AG09319 (cell line): ENCODE data around the gene MLLT3.

ENCODE experiments used
- DNase-seq: peaks from one replicate; pipeline ENCODE4 v3.0.0-alpha.2; 2010; ENCODE audit warnings: low read depth; ENCODE audit errors: extremely low read depth
- TF ChIP-seq, protein P1 (sequence below): IDR thresholded peaks from 2 replicates; pipeline ENCODE4 v1.5.1; 2011; ENCODE audit warnings: low read depth, mild to moderate bottlenecking, inconsistent platforms, low read length, moderate library complexity

MLLT3 gene

DNA sequence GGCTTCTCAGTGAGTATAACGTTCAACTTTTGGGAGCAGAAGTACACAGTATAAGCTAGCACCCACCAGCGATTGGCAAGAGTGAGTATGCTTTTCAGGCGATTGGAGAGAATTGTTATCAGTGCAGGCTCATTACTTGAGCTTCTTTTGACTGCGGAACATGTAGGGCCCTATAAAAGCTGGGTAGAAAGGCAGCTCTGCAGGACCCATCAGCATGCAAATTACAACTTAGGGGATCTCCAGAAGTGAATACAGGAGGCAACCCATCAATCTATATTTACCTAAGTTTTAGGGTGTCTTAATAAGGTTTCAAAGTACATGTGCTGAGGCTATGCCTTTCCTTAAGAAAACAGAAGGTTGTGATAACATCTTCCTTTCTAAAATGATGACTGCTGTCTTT is 225.0 kb downstream of the MLLT3 start:
- TF ChIP-seq, protein P1, sequence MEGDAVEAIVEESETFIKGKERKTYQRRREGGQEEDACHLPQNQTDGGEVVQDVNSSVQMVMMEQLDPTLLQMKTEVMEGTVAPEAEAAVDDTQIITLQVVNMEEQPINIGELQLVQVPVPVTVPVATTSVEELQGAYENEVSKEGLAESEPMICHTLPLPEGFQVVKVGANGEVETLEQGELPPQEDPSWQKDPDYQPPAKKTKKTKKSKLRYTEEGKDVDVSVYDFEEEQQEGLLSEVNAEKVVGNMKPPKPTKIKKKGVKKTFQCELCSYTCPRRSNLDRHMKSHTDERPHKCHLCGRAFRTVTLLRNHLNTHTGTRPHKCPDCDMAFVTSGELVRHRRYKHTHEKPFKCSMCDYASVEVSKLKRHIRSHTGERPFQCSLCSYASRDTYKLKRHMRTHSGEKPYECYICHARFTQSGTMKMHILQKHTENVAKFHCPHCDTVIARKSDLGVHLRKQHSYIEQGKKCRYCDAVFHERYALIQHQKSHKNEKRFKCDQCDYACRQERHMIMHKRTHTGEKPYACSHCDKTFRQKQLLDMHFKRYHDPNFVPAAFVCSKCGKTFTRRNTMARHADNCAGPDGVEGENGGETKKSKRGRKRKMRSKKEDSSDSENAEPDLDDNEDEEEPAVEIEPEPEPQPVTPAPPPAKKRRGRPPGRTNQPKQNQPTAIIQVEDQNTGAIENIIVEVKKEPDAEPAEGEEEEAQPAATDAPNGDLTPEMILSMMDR = no peak
- no peak for DNase-seq

DNA sequence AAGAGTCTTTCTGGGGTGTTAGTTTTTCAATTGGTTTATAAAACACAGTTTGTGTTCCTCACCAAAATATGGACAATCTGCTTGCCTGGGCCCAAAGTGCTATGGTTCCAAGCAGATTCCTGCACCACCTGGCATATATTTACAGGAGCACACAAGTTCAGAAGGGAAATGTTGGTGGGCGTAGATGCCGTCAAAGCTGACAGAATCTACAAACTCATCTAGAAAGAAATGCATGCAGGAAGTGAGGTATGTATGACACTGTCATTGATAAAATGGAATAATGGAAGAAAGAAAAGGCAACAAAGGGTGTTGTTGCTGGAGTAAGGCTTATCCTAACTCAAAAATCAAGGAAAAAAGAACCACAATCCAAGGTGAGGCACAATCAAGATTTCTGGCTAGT is 225.8 kb downstream of the MLLT3 start:
- TF ChIP-seq, protein P1 = no peak
- no peak for DNase-seq

DNA sequence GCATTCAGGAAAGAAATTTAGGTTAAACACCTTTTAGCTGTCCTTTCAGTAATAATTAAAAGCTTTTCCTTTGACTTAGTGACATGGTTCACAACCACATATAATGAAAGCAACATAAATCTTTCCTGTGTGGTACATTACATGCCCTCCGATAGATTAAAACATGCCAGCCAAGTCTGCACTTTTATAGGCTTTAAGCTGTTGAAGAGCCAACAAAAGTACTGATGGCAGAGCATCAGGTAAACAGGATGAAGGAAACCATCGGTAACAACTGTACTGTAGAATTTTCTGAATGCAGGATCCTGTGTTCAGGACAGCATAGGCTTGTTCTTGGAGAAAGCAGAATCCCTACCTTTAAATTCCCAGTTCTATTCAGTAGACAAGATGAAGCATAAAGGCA is 226.6 kb downstream of the MLLT3 start:
- DNase-seq = no peak
- TF ChIP-seq, protein P1 = no peak

DNA sequence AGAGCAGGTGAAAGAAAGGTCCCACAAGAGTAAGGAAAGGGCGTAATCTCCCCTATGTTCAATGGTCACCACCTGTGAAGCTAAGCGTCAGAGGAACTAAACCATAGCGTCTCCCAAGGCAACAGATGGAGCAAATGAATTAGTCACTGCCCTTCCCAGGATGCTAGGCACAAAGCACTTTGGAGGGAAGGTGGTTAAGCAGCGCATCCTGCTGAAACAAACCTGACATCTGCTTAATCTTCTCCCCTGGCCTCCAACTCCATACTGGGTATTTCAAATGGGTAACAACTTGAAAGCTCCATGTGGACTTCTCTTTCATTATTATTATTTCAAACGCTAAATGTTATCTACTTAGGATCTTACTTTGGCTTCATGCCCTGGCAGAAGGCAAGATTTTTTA is 227.3 kb downstream of the MLLT3 start:
- TF ChIP-seq, protein P1 = no peak
- DNase-seq = no peak

DNA sequence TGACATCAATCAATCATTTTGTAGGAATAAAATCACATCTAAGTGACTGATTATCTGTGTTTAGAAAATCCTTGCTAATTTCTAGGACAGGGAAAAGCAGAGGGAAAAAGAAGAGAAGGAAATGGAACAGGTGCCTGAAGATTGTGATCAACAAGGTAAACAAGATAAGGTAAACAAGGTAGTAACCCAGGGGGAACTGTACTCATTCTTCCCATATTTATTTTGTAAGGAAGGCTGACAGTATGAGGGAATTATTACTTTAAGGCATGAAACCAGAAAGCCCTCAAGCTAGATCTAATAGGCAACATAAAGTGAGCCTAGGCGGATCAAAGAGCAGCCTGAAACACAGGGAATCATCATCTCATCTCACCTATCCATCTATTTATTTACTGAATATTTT is 231.1 kb downstream of the MLLT3 start:
- TF ChIP-seq, protein P1 = no peak
- no peak for DNase-seq

DNA sequence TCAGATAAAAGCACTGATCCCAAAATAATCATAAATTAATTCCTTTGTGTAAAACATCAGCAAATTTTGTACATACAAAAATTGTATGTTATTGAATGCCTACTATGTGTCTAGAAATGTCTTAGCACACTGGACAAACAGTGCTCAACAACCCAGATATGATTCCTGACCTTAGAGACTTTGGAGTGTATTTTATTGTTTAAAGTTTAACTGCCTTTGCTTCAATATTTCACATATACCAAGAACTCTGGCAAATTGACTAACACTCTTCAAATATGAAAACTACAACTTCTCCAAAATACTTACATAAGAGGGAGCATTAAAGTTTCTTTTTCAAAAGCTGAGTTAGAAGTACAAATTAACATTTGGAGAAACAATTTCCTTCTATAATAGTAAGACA is 231.9 kb downstream of the MLLT3 start:
- no peak for DNase-seq
- TF ChIP-seq, protein P1 = no peak

DNA sequence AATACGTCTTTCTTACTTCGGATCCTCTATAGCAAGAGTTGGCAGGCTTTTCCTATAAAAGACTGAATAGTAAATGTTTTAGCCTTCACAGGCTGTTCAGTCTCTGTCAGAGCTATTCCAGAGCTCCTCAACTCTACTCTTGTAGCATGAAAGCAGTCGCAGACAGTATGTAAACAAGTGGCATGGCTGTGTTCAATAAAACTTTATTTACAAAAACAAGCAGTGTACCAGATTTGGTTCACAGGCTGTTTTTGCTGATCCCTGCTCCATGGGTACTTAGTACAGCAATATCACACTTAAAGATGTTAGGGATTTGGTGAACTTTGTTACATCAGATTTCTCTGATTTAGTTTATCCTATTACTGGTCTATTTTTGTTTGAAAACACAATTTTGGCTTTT is 235.2 kb downstream of the MLLT3 start:
- TF ChIP-seq, protein P1 = no peak
- DNase-seq = no peak
